PC-3 (cell line): ENCODE measurements around the gene THBS4. TPM values are rescaled to one million over a fixed set of nuclear protein-coding genes. Genes with fewer than 3 reads are reported as not detected.

ENCODE experiments used
- ATAC-seq: fragments of 200-7000 bp; cut with Tn5 transposase; 2 replicates; pipeline ENCODE4 v1.9.1; 2020; ENCODE audit warnings: mild to moderate bottlenecking, moderate library complexity
- BruUV-seq: library from RNA; stranded (reverse); fragments of 400-500 nt; replicated peaks from 2 replicates; lab custom pipeline; 2021; lab: Mats Ljungman, UMichigan
- CTCF ChIA-PET: fragments of 300-600 bp; sonication (Branson Sonifier 250); formaldehyde crosslinking; loops from one replicate; lab custom pipeline; 2022; ENCODE audit warnings: antibody characterized with exemption; lab: Charles Lee
- POLR2A ChIA-PET: fragments of 300-600 bp; sonication (Branson Sonifier 250); formaldehyde crosslinking; loops from one replicate; lab custom pipeline; 2022; ENCODE audit warnings: antibody characterized with exemption; ENCODE audit not compliant: unreplicated experiment; lab: Charles Lee
- DNase-seq: peaks from one replicate; pipeline ENCODE4 v3.0.0-alpha.2; 2015
- H2AFZ ChIP-seq: fragments of 300-600 bp; sonication (generic); 2 replicates; pipeline ENCODE4 v1.6.0; 2016; ENCODE audit warnings: antibody characterized with exemption, low read length
- H3F3A ChIP-seq: fragments of 300-600 bp; sonication (generic); one replicate; pipeline ENCODE4 v1.6.0; 2017; ENCODE audit warnings: antibody characterized with exemption, low read length, control low read depth, mild to moderate bottlenecking; ENCODE audit not compliant: unreplicated experiment
- H3K27ac ChIP-seq: fragments of 300-600 bp; sonication (generic); 2 replicates; pipeline ENCODE4 v1.5.1; 2016; ENCODE audit warnings: mild to moderate bottlenecking, low read length
- H3K27me3 ChIP-seq: fragments of 300-600 bp; sonication (generic); 2 replicates; pipeline ENCODE4 v1.6.1; 2016; ENCODE audit warnings: low read length, mixed read lengths
- H3K36me3 ChIP-seq: fragments of 300-600 bp; sonication (generic); 2 replicates; pipeline ENCODE4 v1.6.1; 2016; ENCODE audit warnings: low read depth, mixed run types, low read length, mixed read lengths
- H3K4me1 ChIP-seq: fragments of 300-600 bp; sonication (generic); 2 replicates; pipeline ENCODE4 v1.5.1; 2016; ENCODE audit warnings: low read length; ENCODE audit not compliant: insufficient read depth
- H3K4me2 ChIP-seq: fragments of 300-600 bp; sonication (generic); 2 replicates; pipeline ENCODE4 v1.6.0; 2016; ENCODE audit warnings: low read length
- H3K4me3 ChIP-seq: fragments of 300-600 bp; sonication (generic); 2 replicates; pipeline ENCODE4 v1.5.1; 2016; ENCODE audit warnings: mild to moderate bottlenecking, low read length, mixed read lengths
- H3K79me2 ChIP-seq: fragments of 300-600 bp; sonication (generic); 2 replicates; pipeline ENCODE4 v1.6.1; 2017; ENCODE audit warnings: low read length, mixed read lengths
- H3K9ac ChIP-seq: fragments of 300-600 bp; sonication (generic); 2 replicates; pipeline ENCODE4 v1.6.0; 2016; ENCODE audit warnings: mild to moderate bottlenecking, low read length
- H3K9me2 ChIP-seq: fragments of 300-600 bp; sonication (generic); replicated peaks from 2 replicates; pipeline ENCODE4 v1.6.1; 2016; ENCODE audit warnings: mixed run types, low read length, mixed read lengths
- H3K9me3 ChIP-seq: fragments of 300-600 bp; sonication (generic); 2 replicates; pipeline ENCODE4 v1.6.1; 2016; ENCODE audit warnings: low read length, mixed read lengths
- H4K20me1 ChIP-seq: fragments of 300-600 bp; sonication (generic); 2 replicates; pipeline ENCODE4 v1.6.1; 2016; ENCODE audit warnings: low read length, mixed read lengths
- EZH2 ChIP-seq: fragments of 300-600 bp; sonication (generic); IDR thresholded peaks from one replicate; pipeline ENCODE4 v1.6.1; 2017; ENCODE audit warnings: antibody characterized with exemption, mild to moderate bottlenecking, low read length; ENCODE audit not compliant: unreplicated experiment
- EZH2phosphoT487 ChIP-seq: fragments of 300-600 bp; sonication (generic); IDR thresholded peaks from 2 replicates; pipeline ENCODE4 v1.6.1; 2018; ENCODE audit warnings: mild to moderate bottlenecking, antibody characterized with exemption, low read length, borderline replicate concordance
- intact Hi-C: fragments of 100-400 bp; cut with micrococcal nuclease; formaldehyde crosslinking; loops from 2 replicates; pipeline ENCODE4 v1.9.0; 2023
- total RNA-seq: library from RNA; depleted of rRNA; stranded (reverse); fragments of >200 nt; gene quantifications from 2 replicates; pipeline ENCODE4 v1.2.3, GENCODE V29; 2014
- TF ChIP-seq, protein P1 (sequence below): fragments of 300-600 bp; sonication (generic); conservative IDR thresholded peaks from 2 replicates; pipeline ENCODE4 v1.5.1; 2017; ENCODE audit warnings: antibody characterized with exemption, low read depth, mild to moderate bottlenecking, low read length

Gene THBS4
- total RNA-seq, 1 experiment from 2014 or later = 0.29 TPM

DNA sequence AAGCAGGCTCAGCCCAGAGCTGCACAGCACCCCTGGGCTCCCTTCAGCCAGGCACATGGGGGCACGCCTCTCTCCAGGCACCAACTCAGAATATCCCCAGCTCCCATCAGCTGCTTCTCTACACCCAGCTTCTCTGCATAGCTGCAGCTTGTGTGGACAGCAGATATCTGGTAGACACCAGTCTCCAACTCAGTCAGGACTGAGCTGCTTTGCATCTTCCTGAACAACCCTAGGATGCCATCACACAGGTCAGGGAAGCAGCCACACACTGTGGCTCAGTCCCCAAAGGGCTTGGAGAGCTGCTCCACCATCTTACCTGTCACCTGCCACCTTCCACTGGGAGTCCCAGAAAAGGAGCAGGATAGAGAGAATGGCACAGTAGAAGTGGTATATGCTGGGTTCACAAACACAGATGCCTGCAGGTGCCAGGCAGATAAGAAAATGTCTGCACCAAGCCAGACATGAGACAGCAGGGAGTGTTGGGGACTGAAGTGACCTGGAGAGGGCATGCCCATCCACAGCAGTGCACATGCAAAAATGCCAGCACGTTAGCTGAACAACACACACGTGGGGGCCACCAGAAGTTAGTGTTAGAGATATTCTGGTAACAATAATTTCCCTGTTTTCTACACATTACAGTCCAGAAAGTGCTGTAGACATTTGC is 42.0 kb downstream of the THBS4 start:
- Histone ChIP-seq H3K4me2 (no peak overlapping the region), H3K9me2 (no peaks in the 10 kb centered on the region), H2AFZ (no peak overlapping the region), H3K36me3 (no peaks in the 10 kb centered on the region), H3K27me3 (no peaks in the 10 kb centered on the region), H3K9me3 (no peaks in the 10 kb centered on the region), H3K79me2 (no peaks in the 10 kb centered on the region), H4K20me1 (no peaks in the 10 kb centered on the region), H3F3A (no peaks in the 10 kb centered on the region), H3K4me3 (no peak overlapping the region), H3K9ac (no peak overlapping the region), H3K27ac (no peak overlapping the region), H3K4me1 (no peaks in the 10 kb centered on the region; the same call in 1 of the 2 replicates)
- DNase-seq (no peak), ATAC-seq (no peak)
- ChIA-PET POLR2A (no interaction called here), CTCF (no interaction called here)
- no TSS peak for BruUV-seq
- intact Hi-C loops = no loop called here
- TF ChIP-seq EZH2 (no peak), EZH2phosphoT487 (no peak)
- TF ChIP-seq, protein P1, sequence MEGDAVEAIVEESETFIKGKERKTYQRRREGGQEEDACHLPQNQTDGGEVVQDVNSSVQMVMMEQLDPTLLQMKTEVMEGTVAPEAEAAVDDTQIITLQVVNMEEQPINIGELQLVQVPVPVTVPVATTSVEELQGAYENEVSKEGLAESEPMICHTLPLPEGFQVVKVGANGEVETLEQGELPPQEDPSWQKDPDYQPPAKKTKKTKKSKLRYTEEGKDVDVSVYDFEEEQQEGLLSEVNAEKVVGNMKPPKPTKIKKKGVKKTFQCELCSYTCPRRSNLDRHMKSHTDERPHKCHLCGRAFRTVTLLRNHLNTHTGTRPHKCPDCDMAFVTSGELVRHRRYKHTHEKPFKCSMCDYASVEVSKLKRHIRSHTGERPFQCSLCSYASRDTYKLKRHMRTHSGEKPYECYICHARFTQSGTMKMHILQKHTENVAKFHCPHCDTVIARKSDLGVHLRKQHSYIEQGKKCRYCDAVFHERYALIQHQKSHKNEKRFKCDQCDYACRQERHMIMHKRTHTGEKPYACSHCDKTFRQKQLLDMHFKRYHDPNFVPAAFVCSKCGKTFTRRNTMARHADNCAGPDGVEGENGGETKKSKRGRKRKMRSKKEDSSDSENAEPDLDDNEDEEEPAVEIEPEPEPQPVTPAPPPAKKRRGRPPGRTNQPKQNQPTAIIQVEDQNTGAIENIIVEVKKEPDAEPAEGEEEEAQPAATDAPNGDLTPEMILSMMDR = no peak

GRCh38 chr5:80078921-80079320 is 43.8 kb downstream of the THBS4 start:
- ChIA-PET CTCF (no interaction called here), POLR2A (no interaction called here)
- H3K9me3 ChIP-seq = no peaks in the 10 kb centered on the region
- no peaks in the 10 kb centered on the region for H3K36me3 ChIP-seq
- H3K9me2 ChIP-seq = no peaks in the 10 kb centered on the region
- no peaks in the 10 kb centered on the region for H3K79me2 ChIP-seq
- H3K4me3 ChIP-seq = no peak overlapping the region
- H3K4me2 ChIP-seq = no peak overlapping the region
- no peaks in the 10 kb centered on the region for H3F3A ChIP-seq
- TF ChIP-seq, protein P1 = no peak
- no peak for TF ChIP-seq EZH2phosphoT487
- no peak for TF ChIP-seq EZH2
- H3K27ac ChIP-seq = no peak overlapping the region
- ATAC-seq (no peak), DNase-seq (no peak)
- H2AFZ ChIP-seq = no peak overlapping the region
- H3K4me1 ChIP-seq = no peaks in the 10 kb centered on the region; the same call in 1 of the 2 replicates
- H4K20me1 ChIP-seq = no peaks in the 10 kb centered on the region
- H3K27me3 ChIP-seq = no peaks in the 10 kb centered on the region
- H3K9ac ChIP-seq = no peak overlapping the region
- BruUV-seq = no TSS peak
- intact Hi-C loops = no loop called here

- no peaks in the 10 kb centered on the region for H3K27me3 ChIP-seq
- ChIA-PET CTCF (no interaction called here), POLR2A (no interaction called here)
- no peaks in the 10 kb centered on the region; the same call in 1 of the 2 replicates for H3K4me1 ChIP-seq
- no peaks in the 10 kb centered on the region for H3K79me2 ChIP-seq
- ATAC-seq = no peak
- TF ChIP-seq, protein P1 = no peak
- TF ChIP-seq EZH2 = no peak
- no peak for TF ChIP-seq EZH2phosphoT487
- no TSS peak for BruUV-seq
- DNase-seq = no peak
- H2AFZ ChIP-seq = peak overlapping the region; percentile 82
- no peaks in the 10 kb centered on the region for H3F3A ChIP-seq
- peak overlapping the region; percentile 90 for H3K4me2 ChIP-seq
- no peaks in the 10 kb centered on the region for H3K9me3 ChIP-seq
- no peaks in the 10 kb centered on the region for H3K9me2 ChIP-seq
- no peaks in the 10 kb centered on the region for H4K20me1 ChIP-seq
- peak overlapping the region; percentile 62; the same call in 1 of the 2 replicates for H3K4me3 ChIP-seq
- H3K9ac ChIP-seq = no peak overlapping the region
- intact Hi-C loops = loop anchor here (2.0 to 10.0 kb wide), 4 partner anchors 157 to 1061 kb away; no protein-coding TSS in a partner anchor
- H3K36me3 ChIP-seq = no peaks in the 10 kb centered on the region
- H3K27ac ChIP-seq = no peak overlapping the region
Observed at GRCh38 chr5:80082281-80082680, 47.1 kb downstream of the THBS4 start.
